Smooth muscle cell (in vitro differentiated cells): ENCODE results near the gene HOXA10. TPM values are rescaled to one million over a fixed set of nuclear protein-coding genes. Genes with fewer than 3 reads are reported as not detected.

ENCODE experiments used
- DNase-seq: peaks from one replicate; lab custom pipeline; 2025; ENCODE audit not compliant: unreplicated experiment; lab: John Stamatoyannopoulos, UW
- H2AFZ ChIP-seq: fragments of 200-600 bp; sonication (generic); 2 replicates; pipeline ENCODE4 v1.6.0; 2016; ENCODE audit warnings: antibody characterized with exemption, low read depth, mild to moderate bottlenecking
- H3F3A ChIP-seq: fragments of 200-600 bp; sonication (generic); 2 replicates; pipeline ENCODE4 v1.6.0; 2017; ENCODE audit warnings: antibody characterized with exemption, low read depth
- H3K27ac ChIP-seq: fragments of 200-600 bp; sonication (generic); 2 replicates; pipeline ENCODE4 v1.5.1; 2016; ENCODE audit warnings: low read depth, mild to moderate bottlenecking
- H3K27me3 ChIP-seq: fragments of 200-600 bp; sonication (generic); 2 replicates; pipeline ENCODE4 v1.6.1; 2016; ENCODE audit warnings: low read depth, mild to moderate bottlenecking
- H3K36me3 ChIP-seq: fragments of 200-600 bp; sonication (generic); 2 replicates; pipeline ENCODE4 v1.5.1; 2016; ENCODE audit warnings: low read depth
- H3K4me1 ChIP-seq: fragments of 200-600 bp; sonication (generic); 2 replicates; pipeline ENCODE4 v1.5.1; 2016; ENCODE audit warnings: low read depth
- H3K4me2 ChIP-seq: fragments of 200-600 bp; sonication (generic); 2 replicates; pipeline ENCODE4 v1.6.0; 2016; ENCODE audit warnings: mild to moderate bottlenecking
- H3K4me3 ChIP-seq: fragments of 200-600 bp; sonication (generic); 2 replicates; pipeline ENCODE4 v1.5.1; 2016; ENCODE audit warnings: mild to moderate bottlenecking
- H3K79me2 ChIP-seq: fragments of 200-600 bp; sonication (generic); 2 replicates; pipeline ENCODE4 v1.6.0; 2016; ENCODE audit warnings: low read depth, mild to moderate bottlenecking
- H3K9ac ChIP-seq: fragments of 200-600 bp; sonication (generic); 2 replicates; pipeline ENCODE4 v1.6.0; 2016; ENCODE audit warnings: low read depth
- H3K9me3 ChIP-seq: fragments of 200-600 bp; sonication (generic); replicated peaks from 2 replicates; pipeline ENCODE4 v1.5.1; 2016; ENCODE audit warnings: low read depth
- H4K20me1 ChIP-seq: fragments of 200-600 bp; sonication (generic); 2 replicates; pipeline ENCODE4 v1.6.0; 2016; ENCODE audit warnings: low read depth
- CTCF ChIP-seq: fragments of 200-600 bp; sonication (generic); IDR thresholded peaks from 2 replicates; pipeline ENCODE4 v1.5.1; 2017; ENCODE audit warnings: borderline replicate concordance, mild to moderate bottlenecking, antibody characterized with exemption; ENCODE audit not compliant: insufficient read depth, poor library complexity, severe bottlenecking
- WGBS: methylation state at CpG from one replicate; pipeline ENCODE4 v1.1.7; 2016; ENCODE audit warnings: low lambda C conversion rate; 5-methylcytosine and 5-hydroxymethylcytosine counted together
- polyA plus RNA-seq: library from polyadenylated mRNA; unstranded; fragments of >200 nt; fragmentation: Nextera tagmentation; extraction: Ambion mirVana; gene quantifications from 2 replicates; pipeline ENCODE4 v1.2.1, GENCODE V29; 2016
- total RNA-seq: library from RNA; depleted of rRNA; stranded (reverse); fragments of >200 nt; gene quantifications from 2 replicates; pipeline ENCODE4 v1.2.3, GENCODE V29; 2014

The HOXA10 gene
- total and polyA plus RNA-seq, 2 experiments from 2014 or later = 37.6 to 53.6 TPM

DNA sequence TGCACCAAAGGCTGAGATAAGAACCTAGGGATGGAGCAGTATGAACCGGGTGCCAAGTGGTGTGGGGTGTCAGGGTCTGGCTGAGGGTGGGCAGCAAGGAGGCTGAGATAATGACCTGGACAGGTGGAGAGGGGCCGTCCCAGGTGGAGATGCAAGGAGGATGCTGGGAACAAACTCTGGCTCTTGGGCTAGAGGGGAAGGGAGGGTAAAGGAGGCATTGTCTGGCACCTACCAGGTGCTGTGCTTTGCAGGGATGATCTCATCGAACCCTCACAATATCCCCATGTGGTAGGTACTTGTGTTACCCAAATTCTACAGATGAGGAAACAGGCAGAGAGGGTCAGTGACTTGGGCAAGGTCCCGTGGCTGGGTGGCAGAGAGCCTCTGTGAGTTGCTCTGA is 45.7 kb upstream of the HOXA10 start:
- Histone ChIP-seq H2AFZ (no peak overlapping the region), H3K79me2 (no peaks in the 10 kb centered on the region), H3K4me1 (peaks cover under 1% of the 10 kb centered on the region), H3K4me3 (no peak overlapping the region), H3K9ac (no peak overlapping the region), H3K36me3 (no peaks in the 10 kb centered on the region), H3K27ac (no peak overlapping the region), H3K4me2 (no peak overlapping the region), H3K27me3 (peaks cover 37% of the 10 kb centered on the region), H3K9me3 (no peaks in the 10 kb centered on the region), H4K20me1 (no peaks in the 10 kb centered on the region), H3F3A (peaks cover 5% of the 10 kb centered on the region)
- WGBS = 83% methylated on average over 4 of the region's 4 CpGs
- DNase-seq = no peak
- TF ChIP-seq CTCF = no peak

DNA sequence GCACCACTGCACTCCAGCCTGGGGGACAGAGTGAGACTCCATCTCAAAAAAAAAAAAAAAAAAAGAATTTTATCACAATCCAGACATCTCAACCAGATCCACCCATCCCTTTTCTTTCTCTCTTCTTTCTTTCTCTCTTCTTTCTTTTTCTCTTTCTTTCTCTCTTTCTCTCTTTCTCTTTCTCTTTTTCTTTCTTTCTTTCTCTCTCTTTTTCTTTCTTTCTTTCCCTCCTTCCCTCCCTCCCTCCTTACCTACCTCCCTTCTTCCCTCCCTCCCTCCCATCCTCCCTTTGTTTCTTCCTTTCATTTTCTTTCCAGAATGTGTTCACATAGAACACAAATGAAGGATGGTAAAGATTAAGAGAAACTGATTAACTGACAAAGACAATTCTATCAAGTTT is 43.8 kb upstream of the HOXA10 start:
- no peak for DNase-seq
- Histone ChIP-seq H3K36me3 (no peaks in the 10 kb centered on the region), H3F3A (peaks cover 9% of the 10 kb centered on the region), H2AFZ (no peak overlapping the region), H3K27me3 (peaks cover 19% of the 10 kb centered on the region), H3K4me2 (no peak overlapping the region), H3K9ac (no peak overlapping the region), H3K9me3 (no peaks in the 10 kb centered on the region), H3K4me1 (peaks cover 13% of the 10 kb centered on the region), H3K27ac (no peak overlapping the region), H3K4me3 (no peak overlapping the region), H4K20me1 (no peaks in the 10 kb centered on the region), H3K79me2 (no peaks in the 10 kb centered on the region)
- TF ChIP-seq CTCF = no peak

- H3K9me3 ChIP-seq = no peaks in the 10 kb centered on the region
- H3K79me2 ChIP-seq = no peaks in the 10 kb centered on the region
- H3K4me1 ChIP-seq = peaks cover 15% of the 10 kb centered on the region
- H2AFZ ChIP-seq = no peak overlapping the region
- no peak for TF ChIP-seq CTCF
- WGBS = 88% methylated on average over 2 of the region's 2 CpGs
- no peak for DNase-seq
- no peak overlapping the region for H3K9ac ChIP-seq
- peaks cover 4% of the 10 kb centered on the region for H3F3A ChIP-seq
- H3K27ac ChIP-seq = no peak overlapping the region
- peaks cover 15% of the 10 kb centered on the region for H3K27me3 ChIP-seq
- H3K4me2 ChIP-seq = no peak overlapping the region
- H4K20me1 ChIP-seq = no peaks in the 10 kb centered on the region
- no peak overlapping the region for H3K4me3 ChIP-seq
- H3K36me3 ChIP-seq = no peaks in the 10 kb centered on the region
Observed at GRCh38 chr7:27215356-27215755, 41.2 kb upstream of the HOXA10 start.

DNA sequence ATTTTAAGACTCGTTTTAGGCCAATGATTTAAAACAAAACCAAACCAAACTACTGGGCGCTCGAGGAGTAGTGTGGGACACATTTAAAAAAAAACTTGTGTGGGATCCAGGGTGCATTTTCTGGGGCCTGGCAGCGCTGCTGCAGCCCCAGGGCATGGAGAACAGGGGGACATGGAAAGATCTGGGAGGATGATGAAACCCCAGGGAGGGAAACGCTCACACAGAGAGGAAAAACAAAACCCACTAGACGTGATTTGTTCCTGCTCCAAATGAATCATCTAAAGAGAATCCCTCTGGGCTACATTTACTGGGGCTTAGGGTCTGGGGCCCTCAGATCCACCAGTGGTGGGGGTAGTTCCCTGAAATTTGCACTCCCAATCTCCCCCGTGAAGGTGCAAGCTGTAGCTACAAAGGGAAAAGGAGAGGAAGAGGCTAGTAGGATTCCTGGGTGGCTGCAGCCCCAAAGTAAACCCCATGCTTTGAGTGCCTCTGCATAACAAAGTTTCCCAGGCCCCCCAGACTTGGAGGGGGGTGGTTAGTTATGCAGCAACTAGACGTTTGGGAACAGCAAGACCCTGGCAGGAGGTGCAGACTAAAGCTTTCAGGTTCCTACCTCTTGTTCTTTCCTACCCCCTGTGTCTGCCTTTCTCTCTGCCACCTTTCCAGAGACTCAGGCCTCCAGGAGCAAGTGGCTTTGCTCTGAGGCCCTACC is 40.3 kb upstream of the HOXA10 start:
- H3K9me3 ChIP-seq = no peaks in the 10 kb centered on the region
- no peak overlapping the region for H3K4me3 ChIP-seq
- H3F3A ChIP-seq = peaks cover 4% of the 10 kb centered on the region
- no peaks in the 10 kb centered on the region for H3K79me2 ChIP-seq
- TF ChIP-seq CTCF = no peak
- peak overlapping the region; percentile 68 for H3K4me2 ChIP-seq
- no peaks in the 10 kb centered on the region for H3K36me3 ChIP-seq
- peaks cover 10% of the 10 kb centered on the region for H3K27me3 ChIP-seq
- no peaks in the 10 kb centered on the region for H4K20me1 ChIP-seq
- H3K9ac ChIP-seq = no peak overlapping the region
- peak overlapping the region; percentile 44 for H2AFZ ChIP-seq
- DNase-seq = no peak
- H3K27ac ChIP-seq = no peak overlapping the region
- peaks cover 15% of the 10 kb centered on the region for H3K4me1 ChIP-seq
- WGBS = 25% methylated on average over 8 of the region's 8 CpGs
